HEK293 (cell line): ENCODE data around the gene ATP11C.

Experiments used
- CTCF ChIA-PET: fragments of 350-600 bp; formaldehyde crosslinking; extraction: SDS; loops from one replicate; lab custom pipeline; 2021; ENCODE audit warnings: antibody characterized with exemption; lab: Yijun Ruan, JAX
- POLR2A ChIA-PET: fragments of 300-600 bp; formaldehyde crosslinking; extraction: SDS; loops from one replicate; lab custom pipeline; 2020; ENCODE audit warnings: antibody characterized with exemption, inconsistent platforms; lab: Yijun Ruan, JAX
- H3K27ac ChIP-seq: fragments of 200-500 bp; sonication (Bioruptor generic); 2 replicates; pipeline ENCODE4 v1.5.1; 2014; ENCODE audit warnings: low read depth, low read length, control low read depth, inconsistent platforms; ENCODE audit errors: extremely low read depth
- H3K36me3 ChIP-seq, 2 experiments: fragments of 200-500 bp in 1 of 2; sonication (Bioruptor generic) in 1 of 2; 1 replicate in 1 of 2; 2 replicates in 1 of 2; pipeline ENCODE4 v1.5.1; 2014 to 2017; ENCODE audit warnings: inconsistent platforms in 2 of 2, low read length in 2 of 2; ENCODE audit not compliant: control insufficient read depth in 2 of 2, insufficient read depth in 1 of 2
- H3K4me1 ChIP-seq: fragments of 200-500 bp; sonication (Bioruptor generic); 2 replicates; pipeline ENCODE4 v1.5.1; 2014; ENCODE audit warnings: mild to moderate bottlenecking, low read length, inconsistent platforms; ENCODE audit not compliant: control insufficient read depth, insufficient read depth
- H3K4me3 ChIP-seq: 2 replicates; pipeline ENCODE4 v1.5.1; 2011; ENCODE audit warnings: low read depth, mild to moderate bottlenecking, control low read depth, low read length, moderate library complexity
- H3K9me3 ChIP-seq: fragments of 200-500 bp; sonication (Bioruptor generic); 2 replicates; pipeline ENCODE4 v1.5.1; 2014; ENCODE audit warnings: low read depth, low read length, inconsistent platforms; ENCODE audit not compliant: control insufficient read depth, insufficient read depth
- HOXD13 ChIP-seq: sonication (generic); formaldehyde crosslinking; IDR thresholded peaks from 2 replicates; pipeline ENCODE4 v1.8.0; 2022; ENCODE audit warnings: missing genetic modification reagents, borderline replicate concordance
- KLF10 ChIP-seq: fragments of 450-650 bp; IDR thresholded peaks from 2 replicates; pipeline ENCODE4 v1.5.1; 2018; ENCODE audit warnings: missing biosample characterization, mild to moderate bottlenecking, missing genetic modification characterization
- KLF7 ChIP-seq: fragments of 450-650 bp; formaldehyde crosslinking; IDR thresholded peaks from 2 replicates; pipeline ENCODE4 v1.5.1; 2016; ENCODE audit warnings: missing biosample characterization, missing genetic modification characterization, borderline replicate concordance
- OVOL3 ChIP-seq: fragments of 450-650 bp; formaldehyde crosslinking; IDR thresholded peaks from 2 replicates; pipeline ENCODE4 v1.5.1; 2016; ENCODE audit warnings: missing biosample characterization, missing genetic modification characterization
- PATZ1 ChIP-seq: fragments of 450-650 bp; formaldehyde crosslinking; IDR thresholded peaks from 2 replicates; pipeline ENCODE4 v1.5.1; 2016; ENCODE audit warnings: missing biosample characterization, missing genetic modification characterization
- RBAK ChIP-seq: fragments of 450-650 bp; formaldehyde crosslinking; IDR thresholded peaks from 2 replicates; pipeline ENCODE4 v1.5.1; 2016; ENCODE audit warnings: missing biosample characterization, missing genetic modification characterization
- SCRT2 ChIP-seq: fragments of 450-650 bp; formaldehyde crosslinking; IDR thresholded peaks from 2 replicates; pipeline ENCODE4 v1.5.1; 2016; ENCODE audit warnings: missing biosample characterization, missing genetic modification characterization
- SP3 ChIP-seq: fragments of 450-650 bp; formaldehyde crosslinking; IDR thresholded peaks from 2 replicates; pipeline ENCODE4 v1.5.1; 2016; ENCODE audit warnings: missing biosample characterization, missing genetic modification characterization
- SP7 ChIP-seq: fragments of 450-650 bp; formaldehyde crosslinking; IDR thresholded peaks from 2 replicates; pipeline ENCODE4 v1.5.1; 2016; ENCODE audit warnings: missing biosample characterization, missing genetic modification characterization
- ZBTB21 ChIP-seq: fragments of 450-650 bp; formaldehyde crosslinking; IDR thresholded peaks from 2 replicates; pipeline ENCODE4 v1.5.1; 2017; ENCODE audit warnings: missing biosample characterization, missing genetic modification characterization
- ZBTB49 ChIP-seq: fragments of 450-650 bp; formaldehyde crosslinking; IDR thresholded peaks from 2 replicates; pipeline ENCODE4 v1.5.1; 2016; ENCODE audit warnings: missing biosample characterization, missing genetic modification characterization, low read depth
- ZEB2 ChIP-seq: fragments of 450-650 bp; formaldehyde crosslinking; IDR thresholded peaks from 2 replicates; pipeline ENCODE4 v1.5.1; 2016; ENCODE audit warnings: missing biosample characterization, missing genetic modification characterization
- ZFP69B ChIP-seq: fragments of 450-650 bp; formaldehyde crosslinking; IDR thresholded peaks from 2 replicates; pipeline ENCODE4 v1.5.1; 2016; ENCODE audit warnings: missing biosample characterization, missing genetic modification characterization
- ZNF133 ChIP-seq: fragments of 450-650 bp; formaldehyde crosslinking; IDR thresholded peaks from 2 replicates; pipeline ENCODE4 v1.5.1; 2016; ENCODE audit warnings: missing biosample characterization, missing genetic modification characterization
- ZNF26 ChIP-seq: fragments of 450-650 bp; formaldehyde crosslinking; IDR thresholded peaks from 2 replicates; pipeline ENCODE4 v1.5.1; 2016; ENCODE audit warnings: missing biosample characterization, missing genetic modification characterization
- ZNF266 ChIP-seq: fragments of 450-650 bp; formaldehyde crosslinking; IDR thresholded peaks from 2 replicates; pipeline ENCODE4 v1.5.1; 2016; ENCODE audit warnings: missing biosample characterization, missing genetic modification characterization, low read depth
- ZNF280C ChIP-seq: fragments of 450-650 bp; formaldehyde crosslinking; IDR thresholded peaks from 2 replicates; pipeline ENCODE4 v1.5.1; 2016; ENCODE audit warnings: missing biosample characterization, missing genetic modification characterization
- ZNF335 ChIP-seq: fragments of 450-650 bp; formaldehyde crosslinking; conservative IDR thresholded peaks from 2 replicates; pipeline ENCODE4 v1.5.1; 2016; ENCODE audit warnings: missing biosample characterization, missing genetic modification characterization
- ZNF394 ChIP-seq: fragments of 450-650 bp; formaldehyde crosslinking; IDR thresholded peaks from 2 replicates; pipeline ENCODE4 v1.5.1; 2016; ENCODE audit warnings: missing biosample characterization, missing genetic modification characterization, mild to moderate bottlenecking, moderate library complexity, borderline replicate concordance
- ZNF473 ChIP-seq: fragments of 450-650 bp; formaldehyde crosslinking; IDR thresholded peaks from 2 replicates; pipeline ENCODE4 v1.5.1; 2017; ENCODE audit warnings: missing biosample characterization, missing genetic modification characterization
- ZNF48 ChIP-seq: fragments of 450-650 bp; formaldehyde crosslinking; IDR thresholded peaks from 2 replicates; pipeline ENCODE4 v1.5.1; 2016; ENCODE audit warnings: missing biosample characterization, missing genetic modification characterization
- ZNF530 ChIP-seq: fragments of 450-650 bp; formaldehyde crosslinking; IDR thresholded peaks from 2 replicates; pipeline ENCODE4 v1.5.1; 2016; ENCODE audit warnings: low read depth, missing biosample characterization, missing genetic modification characterization
- ZNF555 ChIP-seq: fragments of 450-650 bp; formaldehyde crosslinking; conservative IDR thresholded peaks from 2 replicates; pipeline ENCODE4 v1.5.1; 2017; ENCODE audit warnings: missing biosample characterization, mild to moderate bottlenecking, missing genetic modification characterization, inconsistent platforms
- ZNF560 ChIP-seq: fragments of 450-650 bp; formaldehyde crosslinking; IDR thresholded peaks from 2 replicates; pipeline ENCODE4 v1.5.1; 2017; ENCODE audit warnings: missing biosample characterization, missing genetic modification characterization, borderline replicate concordance
- ZNF610 ChIP-seq: fragments of 450-650 bp; formaldehyde crosslinking; IDR thresholded peaks from 2 replicates; pipeline ENCODE4 v1.5.1; 2016; ENCODE audit warnings: missing biosample characterization, missing genetic modification characterization, borderline replicate concordance
- ZNF677 ChIP-seq: fragments of 450-650 bp; IDR thresholded peaks from 2 replicates; pipeline ENCODE4 v1.5.0; 2018; ENCODE audit warnings: missing biosample characterization, mild to moderate bottlenecking, missing genetic modification characterization, moderate library complexity
- ZNF776 ChIP-seq: fragments of 450-650 bp; formaldehyde crosslinking; IDR thresholded peaks from 2 replicates; pipeline ENCODE4 v1.5.0; 2017; ENCODE audit warnings: missing biosample characterization, missing genetic modification characterization, borderline replicate concordance
- ZSCAN16 ChIP-seq: fragments of 450-650 bp; formaldehyde crosslinking; IDR thresholded peaks from 2 replicates; pipeline ENCODE4 v1.5.1; 2016; ENCODE audit warnings: missing biosample characterization, missing genetic modification characterization
- ZSCAN23 ChIP-seq: fragments of 450-650 bp; formaldehyde crosslinking; IDR thresholded peaks from 2 replicates; pipeline ENCODE4 v1.5.1; 2016; ENCODE audit warnings: missing biosample characterization, missing genetic modification characterization

ATP11C gene

GRCh38 chrX:139770366-139770765, 162.5 kb downstream of the ATP11C start:
- H3K9me3 ChIP-seq = no peaks in the 10 kb centered on the region
- CTCF ChIA-PET = no interaction called here
- POLR2A ChIA-PET = no interaction called here

GRCh38 chrX:139766545-139766983, 166.3 kb downstream of the ATP11C start:
- Histone ChIP-seq H3K4me3 (no peak overlapping the region), H3K4me1 (no peaks in the 10 kb centered on the region), H3K36me3 (peaks cover 11 to 69% of the 10 kb centered on the region in 2 experiments), H3K9me3 (no peaks in the 10 kb centered on the region), H3K27ac (no peak overlapping the region)
- ChIA-PET CTCF (interaction anchor here (1.1 kb wide), 1 partner anchor 8 kb away, joined by 5 read pairs; no protein-coding TSS in a partner anchor), POLR2A (no interaction called here)
- TF ChIP-seq ZNF133 (tag by site-specific recombination) (no peak), KLF10 (tag by site-specific recombination) (no peak), ZNF48 (no peak), ZNF335 (tag by site-specific recombination) (no peak), PATZ1 (tag by site-specific recombination) (no peak), ZNF776 (no peak), ZBTB21 (tag by site-specific recombination) (no peak), SP7 (no peak), ZNF473 (tag by site-specific recombination) (no peak), ZSCAN23 (no peak), ZNF530 (tag by site-specific recombination) (no peak), OVOL3 (tag by site-specific recombination) (no peak), ZNF677 (no peak), ZFP69B (tag by site-specific recombination) (no peak), SCRT2 (tag by site-specific recombination) (no peak)

More at GRCh38 chrX:139770366-139770765, 162.5 kb downstream of the ATP11C start:
- Histone ChIP-seq H3K36me3 (peaks cover 11 to 84% of the 10 kb centered on the region in 2 experiments), H3K4me3 (no peak overlapping the region), H3K27ac (no peak overlapping the region), H3K4me1 (no peaks in the 10 kb centered on the region)
- TF ChIP-seq HOXD13 (CRISPR knock-in tag) (no peak), ZNF560 (tag by site-specific recombination) (no peak), ZNF266 (tag by site-specific recombination) (no peak), RBAK (tag by site-specific recombination) (no peak), ZNF394 (tag by site-specific recombination) (no peak), ZSCAN16 (no peak), ZNF280C (no peak), ZNF610 (tag by site-specific recombination) (no peak), ZEB2 (tag by site-specific recombination) (no peak), KLF7 (no peak), ZNF555 (tag by site-specific recombination) (no peak), SP3 (no peak), ZNF26 (no peak), ZBTB49 (tag by site-specific recombination) (no peak)
